HG03342 (cell line): Measurements from ENCODE around the gene LRIT1.
"Not testable (repeated sequence)": the region's sequence is repeated elsewhere in the genome, so short reads cannot be mapped to it uniquely, and the experiment has no call there.

Experiments
- ATAC-seq: cut with Tn5 transposase; IDR thresholded peaks from one replicate; pipeline ENCODE4 v1.9.1; 2021; ENCODE audit warnings: mild to moderate bottlenecking, moderate library complexity; ENCODE audit not compliant: unreplicated experiment

The LRIT1 gene

GRCh38 chr10:84241185-84241790 lies at the start of gene LRIT1:
Gene LRIT1, minus strand, starts transcription at chr10:84241546. Its CDS starts 107 bp downstream, at chr10:84241439.
- ATAC-seq = no peak

GRCh38 chr10:84290235-84290634 lies 48.9 kb upstream of the LRIT1 start:
- no peak for ATAC-seq

GRCh38 chr10:84289521-84290200 lies 48.3 kb upstream of the LRIT1 start:
- ATAC-seq = no peak

DNA sequence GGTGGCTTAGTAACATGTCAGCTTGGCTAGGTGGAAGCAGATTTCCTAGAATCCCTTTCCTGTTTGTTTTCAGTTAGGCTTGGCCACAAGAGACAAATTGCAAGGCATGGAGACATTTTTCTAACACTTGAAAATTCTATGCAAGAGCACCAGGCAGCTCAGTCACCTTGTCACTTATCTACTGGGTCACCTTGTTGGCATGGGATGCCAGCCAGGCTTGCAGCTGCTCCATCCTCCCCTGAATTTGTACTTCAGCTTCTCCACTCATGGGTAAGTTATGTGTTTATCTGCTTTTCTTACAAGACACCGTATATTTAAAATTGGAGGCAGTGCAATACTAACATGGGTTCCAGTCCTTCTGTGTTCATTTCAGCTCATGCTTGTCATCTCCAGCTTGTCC lies 46.8 kb upstream of the LRIT1 start:
- ATAC-seq = no peak

- ATAC-seq = no peak
Observed at GRCh38 chr10:84286695-84287094, 45.3 kb upstream of the LRIT1 start.

DNA sequence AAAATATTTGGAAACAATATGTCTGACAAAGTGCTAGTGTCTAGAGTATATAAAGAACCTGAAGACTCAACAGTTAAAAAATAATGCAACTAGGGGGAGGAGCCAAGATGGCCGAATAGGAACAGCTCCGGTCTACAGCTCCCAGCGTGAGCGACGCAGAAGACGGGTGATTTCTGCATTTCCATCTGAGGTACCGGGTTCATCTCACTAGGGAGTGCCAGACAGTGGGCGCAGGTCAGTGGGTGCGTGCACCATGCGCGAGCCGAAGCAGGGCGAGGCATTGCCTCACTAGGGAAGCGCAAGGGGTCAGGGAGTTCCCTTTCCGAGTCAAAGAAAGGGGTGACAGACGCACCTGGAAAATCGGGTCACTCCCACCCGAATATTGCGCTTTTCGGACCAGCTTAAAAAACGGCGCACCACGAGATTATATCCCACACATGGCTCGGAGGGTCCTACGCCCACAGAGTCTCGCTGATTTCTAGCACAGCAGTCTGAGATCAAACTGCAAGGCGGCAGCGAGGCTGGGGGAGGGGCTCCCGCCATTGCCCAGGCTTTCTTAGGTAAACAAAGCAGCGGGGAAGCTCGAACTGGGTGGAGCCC lies 38.6 kb upstream of the LRIT1 start:
- not testable (repeated sequence) for ATAC-seq

DNA sequence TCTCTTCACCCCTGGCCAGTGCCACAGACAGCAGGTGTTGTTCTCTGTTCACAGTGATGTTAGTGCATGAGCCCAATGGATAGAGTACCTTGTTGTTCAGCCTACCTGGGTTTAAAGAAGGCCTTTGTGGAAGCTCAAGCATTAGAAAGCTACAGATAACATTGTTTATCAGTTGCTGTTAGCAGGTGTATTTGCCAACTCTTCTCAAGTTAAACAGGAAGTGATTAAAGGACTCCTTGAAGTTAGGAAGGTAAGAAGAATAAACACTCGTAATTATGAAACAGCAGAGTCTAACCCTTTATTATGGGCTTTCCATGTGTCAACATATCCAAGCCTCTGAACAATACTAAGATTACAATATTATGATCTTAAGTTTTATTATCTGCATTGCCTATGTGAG lies 29.4 kb upstream of the LRIT1 start:
- ATAC-seq = no peak

DNA sequence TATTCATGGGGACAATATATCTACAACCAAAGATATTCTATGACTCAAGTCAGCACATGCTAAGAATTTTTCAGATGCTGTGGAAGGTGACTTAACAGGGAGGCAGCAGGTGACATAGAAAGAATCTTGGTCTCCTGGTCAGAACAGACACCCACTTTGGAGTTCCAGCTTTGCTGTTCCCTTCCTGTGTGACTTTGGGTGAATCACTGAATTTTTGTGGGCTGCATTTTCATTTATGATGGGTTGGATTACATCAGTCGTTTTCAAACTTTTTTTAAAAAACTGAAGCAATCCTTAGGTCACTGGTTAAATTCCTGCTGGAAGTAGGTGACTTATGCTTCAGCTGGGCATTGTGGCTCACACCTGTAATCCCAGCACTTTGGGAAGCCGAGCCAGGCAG lies 28.4 kb upstream of the LRIT1 start:
- no peak for ATAC-seq

GRCh38 chr10:84269162-84269561 lies 27.8 kb upstream of the LRIT1 start:
- ATAC-seq = no peak

DNA sequence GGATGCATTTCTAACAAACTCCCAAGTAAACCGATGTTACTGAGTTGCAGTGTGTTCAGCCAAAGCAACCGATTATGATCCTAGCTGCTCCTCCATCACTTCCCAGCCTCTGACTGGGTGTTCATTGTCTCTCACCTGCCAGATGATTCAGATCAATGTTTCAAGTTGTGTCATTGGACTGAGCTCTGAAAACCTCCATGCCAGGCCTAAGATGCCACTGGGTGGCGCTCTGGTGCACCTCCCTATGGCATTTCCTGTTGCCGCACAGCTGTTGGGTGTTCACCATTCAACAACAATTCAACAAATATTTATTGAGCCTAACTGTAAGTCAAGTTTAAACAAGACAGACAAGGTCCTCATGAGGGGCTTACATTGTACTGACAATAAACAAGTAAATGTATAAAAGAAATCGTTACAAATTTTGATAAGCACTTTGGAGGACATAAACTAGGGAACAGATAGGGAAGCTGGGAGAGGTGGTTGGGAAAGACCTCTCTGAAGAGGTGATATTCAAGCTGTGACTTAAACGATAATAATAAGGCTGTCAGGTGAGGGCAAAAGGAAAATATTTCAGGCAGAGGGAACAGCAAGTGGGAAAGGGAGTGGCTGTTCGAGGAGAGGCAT lies 26.3 kb upstream of the LRIT1 start:
- peak; percentile 54 for ATAC-seq

- ATAC-seq = no peak
Observed at GRCh38 chr10:84265418-84265817, 24.1 kb upstream of the LRIT1 start.

DNA sequence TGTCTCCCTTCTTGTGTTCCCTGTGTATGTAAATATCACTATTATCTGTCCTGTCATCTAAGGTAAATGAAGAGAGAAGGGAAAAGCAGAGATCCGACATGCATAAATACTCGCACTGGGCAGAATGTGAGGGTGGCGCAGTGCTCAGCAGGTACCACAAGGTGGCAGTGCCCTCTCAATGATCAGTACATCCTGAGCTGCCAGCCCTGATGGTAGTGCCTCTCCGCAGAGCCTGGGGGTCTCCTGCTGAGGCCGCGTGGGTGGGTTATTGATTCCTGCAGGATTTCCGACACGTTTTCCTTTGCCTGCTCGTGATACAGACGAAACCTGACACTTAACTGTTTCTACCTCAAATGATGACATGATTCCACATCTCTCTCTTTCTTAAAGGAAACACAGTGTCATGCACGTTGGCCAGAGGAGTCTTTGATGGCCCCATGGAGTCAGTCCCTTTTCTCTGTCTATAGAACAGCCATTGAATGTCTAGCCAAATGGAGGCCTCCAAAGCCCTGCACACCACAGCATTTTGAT lies 23.3 kb upstream of the LRIT1 start:
- ATAC-seq = peak; percentile 96

- ATAC-seq = no peak
Observed at GRCh38 chr10:84263716-84264115, 22.4 kb upstream of the LRIT1 start.

DNA sequence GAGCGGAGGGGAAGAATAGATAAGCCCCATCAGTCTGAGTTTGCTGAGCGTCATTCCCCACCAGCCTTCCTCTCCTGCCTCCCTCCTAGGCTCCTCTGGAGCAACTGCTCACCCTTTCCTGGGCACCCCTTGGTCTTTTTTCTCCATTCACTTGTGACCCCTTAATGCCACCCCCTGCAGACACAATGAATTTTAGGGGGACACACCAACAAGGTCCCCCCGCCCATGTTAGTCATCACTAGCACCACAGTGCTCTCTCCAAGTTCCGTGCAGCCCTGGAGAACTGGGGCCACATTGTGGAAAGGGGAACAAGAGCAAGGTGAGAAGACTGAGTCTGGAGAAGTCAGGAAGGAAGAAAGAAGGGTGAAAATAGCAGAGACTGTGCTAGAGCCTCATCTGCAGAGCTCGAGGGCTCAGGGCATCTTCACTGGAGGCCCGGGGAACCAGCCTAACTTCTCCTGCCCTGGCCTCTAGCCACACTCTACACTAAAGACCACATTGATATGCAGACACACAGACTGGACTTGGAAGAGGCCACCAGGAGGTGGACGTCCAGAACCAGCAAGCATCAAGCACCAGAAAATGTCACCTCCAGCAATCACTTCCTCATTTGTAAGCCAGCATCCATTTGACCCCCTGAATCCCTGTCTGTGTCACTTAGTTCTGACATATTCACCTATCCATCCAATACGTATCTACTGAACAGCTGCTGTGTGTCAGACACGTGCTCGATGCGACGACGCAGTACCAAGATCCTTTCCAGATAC lies 21.0 kb upstream of the LRIT1 start:
- no peak for ATAC-seq

DNA sequence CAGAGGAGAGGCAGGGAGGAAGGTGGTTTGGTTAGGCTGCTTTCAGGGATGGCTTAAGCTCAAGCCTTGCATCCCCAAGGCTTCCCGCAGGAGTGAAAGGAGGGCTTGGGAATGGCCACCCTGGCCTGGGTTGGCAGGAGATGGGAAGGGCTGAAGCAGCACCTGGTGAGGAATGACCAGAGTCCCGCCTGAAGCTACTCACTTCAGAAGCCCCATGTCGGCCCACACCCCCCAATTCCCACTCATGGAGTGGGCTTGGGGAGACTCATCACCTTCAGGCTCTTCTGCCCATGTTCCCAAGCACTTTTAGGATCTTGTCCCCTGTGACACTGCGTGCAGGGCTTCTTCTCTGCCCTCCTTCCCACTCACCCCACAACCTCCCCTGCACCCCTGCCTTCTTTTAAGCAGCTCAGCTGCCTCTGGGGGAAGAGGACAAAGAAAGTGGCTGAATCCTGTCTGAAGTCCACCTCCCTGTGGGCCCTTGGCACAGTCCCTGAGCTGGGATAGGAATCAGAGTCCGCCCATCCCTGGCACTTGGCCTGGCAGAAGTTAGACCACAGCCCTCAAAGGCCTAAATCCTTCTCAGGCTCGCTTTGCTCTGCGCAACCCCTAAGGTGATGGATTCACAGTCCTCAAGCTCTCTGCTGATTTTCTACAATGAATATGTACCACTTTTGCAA lies 20.0 kb upstream of the LRIT1 start:
- ATAC-seq = no peak

DNA sequence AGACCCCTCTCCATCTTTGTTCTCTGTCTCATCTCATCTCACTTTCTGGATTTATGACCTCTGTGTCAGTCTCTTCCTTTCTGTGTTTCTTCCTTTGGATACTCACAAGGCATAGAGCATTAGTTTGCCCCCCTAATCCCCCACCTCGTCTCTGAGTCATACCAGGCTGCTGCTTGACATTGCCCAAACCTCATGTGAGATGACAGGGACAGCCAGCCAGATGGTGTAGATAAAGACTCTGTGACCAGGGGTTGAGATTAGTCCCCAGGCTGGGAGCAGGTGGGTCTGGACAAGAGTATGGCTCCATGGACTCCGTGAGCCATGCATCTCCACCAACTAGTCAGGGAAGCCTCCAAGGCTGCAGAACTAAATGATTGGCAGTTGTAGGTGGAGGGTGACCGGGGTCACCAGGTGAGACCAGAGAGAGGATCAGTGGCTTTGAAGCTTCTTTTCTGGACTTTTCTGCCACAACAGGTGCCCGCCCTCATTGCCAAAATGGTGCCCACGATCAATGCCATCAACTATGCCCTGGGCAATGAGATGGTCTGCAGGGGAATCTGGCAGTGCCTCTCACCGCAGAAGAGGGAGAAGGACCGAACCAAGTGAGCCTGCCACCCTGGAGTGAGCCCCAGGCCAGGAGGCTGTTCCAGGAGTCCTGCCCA lies 16.8 kb upstream of the LRIT1 start:
- no peak for ATAC-seq

- ATAC-seq = no peak
Observed at GRCh38 chr10:84257343-84258020, 16.1 kb upstream of the LRIT1 start.

GRCh38 chr10:84256510-84257342 lies 15.4 kb upstream of the LRIT1 start:
- peak; percentile 76 for ATAC-seq
